ENCODE data around the gene KMT2A.

Gene KMT2A

GRCh38 chr11:118531597-118532084 lies 95.3 kb downstream of the KMT2A start:
- ChIA-PET CTCF (no interaction called here), POLR2A (no interaction called here)
- TF ChIP-seq CTCF (IDR thresholded peaks at IDR 0.05; ENCODE audit: insufficient read depth, low read length, missing control alignments): no peak
- H3K4me3 ChIP-seq (ENCODE audit: low read depth, low read length): peak overlapping the region; percentile 76
- DNase-seq (ENCODE audit: low read depth, low spot score): no peak

- no peak for DNase-seq (ENCODE audit: low read depth, low spot score)
- ChIA-PET POLR2A (no interaction called here), CTCF (no interaction called here)
- TF ChIP-seq CTCF (IDR thresholded peaks at IDR 0.05; ENCODE audit: insufficient read depth, low read length, missing control alignments): no peak
- peak overlapping the region; percentile 76 for H3K4me3 ChIP-seq (ENCODE audit: low read depth, low read length)
Observed at GRCh38 chr11:118532091-118532490, 95.8 kb downstream of the KMT2A start.

GRCh38 chr11:118532852-118533768 lies 96.8 kb downstream of the KMT2A start:
- H3K4me3 ChIP-seq (ENCODE audit: low read depth, low read length): no peak overlapping the region
- ChIA-PET POLR2A (interaction anchor here (0.6 to 0.7 kb wide), 2 partner anchors 10 to 257 kb away, joined by 3 to 6 read pairs; no protein-coding TSS in a partner anchor), CTCF (no interaction called here)
- no peak for TF ChIP-seq CTCF (IDR thresholded peaks at IDR 0.05; ENCODE audit: insufficient read depth, low read length, missing control alignments)
- no peak for DNase-seq (ENCODE audit: low read depth, low spot score)

- POLR2A ChIA-PET: interaction anchor here (0.6 kb wide), 1 partner anchor 9 kb away, joined by 6 read pairs; no protein-coding TSS in a partner anchor
- no peak overlapping the region for H3K4me3 ChIP-seq (ENCODE audit: low read depth, low read length)
- DNase-seq (ENCODE audit: low read depth, low spot score): no peak
- TF ChIP-seq CTCF (IDR thresholded peaks at IDR 0.05; ENCODE audit: insufficient read depth, low read length, missing control alignments): no peak
- CTCF ChIA-PET: interaction anchor here (1.6 kb wide), 1 partner anchor 11 kb away, joined by 3 read pairs; no protein-coding TSS in a partner anchor
Observed at GRCh38 chr11:118533769-118534729, 97.8 kb downstream of the KMT2A start.

GRCh38 chr11:118535261-118535660 lies 99.0 kb downstream of the KMT2A start:
- TF ChIP-seq CTCF (IDR thresholded peaks at IDR 0.05; ENCODE audit: insufficient read depth, low read length, missing control alignments): no peak
- no peak overlapping the region for H3K4me3 ChIP-seq (ENCODE audit: low read depth, low read length)
- ChIA-PET CTCF (interaction anchor here (1.0 to 1.6 kb wide), 2 partner anchors 12 to 123 kb away, joined by 3 read pairs; no protein-coding TSS in a partner anchor), POLR2A (no interaction called here)
- no peak for DNase-seq (ENCODE audit: low read depth, low spot score)
